Measurements from ENCODE around the gene FZR1.
"Not testable (repeated sequence)": the region's sequence is repeated elsewhere in the genome, so short reads cannot be mapped to it uniquely, and the experiment has no call there.

The FZR1 gene

GRCh38 chr19:3517638-3518037 lies 11.5 kb downstream of the FZR1 start:
- no peak for DNase-seq

- no peak for DNase-seq
Measured at GRCh38 chr19:3518255-3518654, 12.1 kb downstream of the FZR1 start.

- DNase-seq = no peak
Measured at GRCh38 chr19:3518659-3519058, 12.5 kb downstream of the FZR1 start.

DNA sequence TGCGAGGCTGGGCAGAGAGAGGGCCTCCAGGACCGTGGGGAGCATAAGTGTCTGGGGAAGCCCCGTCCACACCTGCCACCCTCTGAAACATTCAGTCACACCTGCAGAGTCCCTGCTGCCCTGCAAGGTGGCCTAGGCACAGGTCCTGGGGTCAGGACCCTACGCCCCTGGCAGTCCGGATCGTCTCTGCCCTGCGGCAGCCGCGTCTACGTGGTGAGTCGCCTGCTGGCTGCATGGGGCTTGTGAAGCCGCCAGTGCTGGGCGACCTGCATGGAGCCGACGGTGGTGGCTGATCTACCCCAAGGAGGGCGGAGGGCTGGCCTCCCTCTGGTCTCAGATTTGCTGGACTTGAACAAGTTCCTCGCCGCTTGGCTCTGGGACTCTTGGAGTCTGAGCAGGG lies 13.0 kb downstream of the FZR1 start:
- DNase-seq = no peak

DNA sequence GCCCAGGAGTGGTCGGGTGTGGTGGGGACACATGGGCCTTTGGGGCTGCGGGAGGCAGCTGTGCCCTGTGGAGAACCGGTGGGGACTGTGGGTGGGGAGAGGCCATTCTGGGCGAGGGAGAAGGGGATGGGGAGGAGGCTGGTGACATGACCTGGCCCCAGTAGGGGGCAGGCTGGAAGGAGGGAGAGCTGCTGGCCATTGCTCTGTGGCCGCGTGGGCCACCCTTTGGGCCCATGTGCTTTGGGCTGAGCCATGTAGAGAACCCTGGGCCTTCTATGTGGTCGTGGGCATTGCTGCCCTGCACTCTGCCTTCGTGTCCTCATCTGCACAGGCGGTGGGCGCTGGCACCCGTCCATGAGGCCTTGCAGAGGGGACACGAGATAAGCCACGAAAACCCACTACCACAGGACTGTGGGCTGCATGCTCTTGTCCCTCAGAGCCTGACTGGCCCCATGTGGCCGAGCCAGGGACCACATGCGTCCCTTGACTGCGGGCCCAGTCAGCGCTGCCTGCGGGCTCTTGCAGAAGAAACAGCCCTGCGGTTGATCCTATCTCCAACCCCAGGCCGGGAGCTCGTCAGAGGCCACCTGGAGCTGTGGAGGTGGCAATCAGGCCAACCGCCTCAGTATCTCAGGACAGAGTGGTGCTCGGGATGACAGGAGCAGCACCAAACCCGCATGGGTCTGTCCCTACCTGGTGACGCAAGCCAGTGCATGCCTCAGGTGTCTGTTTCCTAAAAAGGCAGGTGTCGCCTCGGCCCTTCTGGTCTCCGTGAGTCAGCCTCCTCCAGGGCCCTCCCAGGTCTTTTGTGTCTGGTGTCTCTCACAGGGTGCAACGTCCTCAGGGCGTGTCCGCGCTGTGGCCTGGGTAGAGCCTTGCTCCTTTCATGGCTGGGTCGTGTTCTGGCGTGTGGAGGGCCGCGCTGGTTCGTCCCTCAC lies 14.3 kb downstream of the FZR1 start:
- no peak for DNase-seq

DNA sequence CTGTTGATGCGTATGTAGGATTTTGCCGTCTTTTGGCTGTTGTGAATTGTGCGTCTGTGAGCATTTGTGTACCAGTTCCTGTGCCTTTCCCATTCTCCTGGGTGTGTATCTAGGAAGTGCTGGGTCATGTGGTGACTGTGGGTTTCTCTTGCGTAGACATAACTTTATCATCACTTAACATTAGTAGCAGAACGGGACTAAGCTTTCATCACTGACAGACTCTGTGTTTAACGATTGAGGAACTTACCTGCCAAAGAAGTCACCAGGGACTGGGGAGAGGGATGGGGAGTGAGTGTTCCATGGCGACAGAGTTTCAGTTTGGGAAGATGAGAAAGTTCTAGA lies 15.0 kb downstream of the FZR1 start:
- no peak for DNase-seq

DNA sequence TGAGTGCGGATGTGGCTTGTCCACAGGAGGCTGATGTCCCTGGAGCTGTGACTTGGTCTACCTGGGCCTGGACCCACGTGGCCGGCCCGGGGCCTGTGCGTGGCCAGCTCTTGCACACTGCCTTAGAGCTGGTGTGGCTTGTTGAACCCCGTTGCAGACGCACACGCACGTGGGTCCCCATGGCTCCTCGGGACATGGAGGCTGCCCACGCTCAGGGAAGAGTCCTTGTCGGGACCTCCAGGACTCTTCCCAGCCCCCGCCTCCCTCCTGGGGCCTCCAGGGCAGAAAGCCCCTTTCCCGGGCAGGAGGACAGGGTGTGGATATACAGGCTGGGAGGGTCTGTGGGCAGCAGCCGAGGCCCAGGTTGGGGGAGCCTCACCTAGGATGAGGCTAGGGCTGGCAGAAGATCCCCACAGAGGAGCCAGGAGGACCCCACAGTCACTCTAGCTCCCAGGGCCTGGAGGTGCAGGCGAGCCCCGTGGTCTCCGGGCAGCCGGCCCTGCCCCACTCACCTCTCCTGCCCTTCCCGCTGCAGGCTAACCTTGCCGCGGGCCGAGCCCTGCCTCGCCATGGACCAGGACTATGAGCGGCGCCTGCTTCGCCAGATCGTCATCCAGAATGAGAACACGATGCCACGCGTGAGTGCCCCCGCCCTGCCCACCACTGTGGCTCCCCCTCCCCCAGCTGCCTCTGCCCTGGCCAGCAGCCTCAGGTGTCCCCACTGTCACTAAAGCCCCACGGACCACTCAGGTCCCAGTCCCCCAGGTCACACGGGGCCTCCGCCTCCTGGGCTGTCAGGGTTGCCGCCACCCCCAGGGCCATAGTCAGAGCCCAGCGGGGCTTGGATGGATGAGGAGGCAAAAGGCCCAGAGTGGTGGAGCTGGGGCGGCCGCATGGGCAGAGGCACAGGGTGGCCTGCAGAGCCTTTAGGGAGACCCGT lies 16.6 kb downstream of the FZR1 start:
- no peak for DNase-seq

GRCh38 chr19:3523361-3524077 lies 17.4 kb downstream of the FZR1 start:
- DNase-seq = no peak

- no peak for DNase-seq
Measured at GRCh38 chr19:3524078-3524842, 18.1 kb downstream of the FZR1 start.

DNA sequence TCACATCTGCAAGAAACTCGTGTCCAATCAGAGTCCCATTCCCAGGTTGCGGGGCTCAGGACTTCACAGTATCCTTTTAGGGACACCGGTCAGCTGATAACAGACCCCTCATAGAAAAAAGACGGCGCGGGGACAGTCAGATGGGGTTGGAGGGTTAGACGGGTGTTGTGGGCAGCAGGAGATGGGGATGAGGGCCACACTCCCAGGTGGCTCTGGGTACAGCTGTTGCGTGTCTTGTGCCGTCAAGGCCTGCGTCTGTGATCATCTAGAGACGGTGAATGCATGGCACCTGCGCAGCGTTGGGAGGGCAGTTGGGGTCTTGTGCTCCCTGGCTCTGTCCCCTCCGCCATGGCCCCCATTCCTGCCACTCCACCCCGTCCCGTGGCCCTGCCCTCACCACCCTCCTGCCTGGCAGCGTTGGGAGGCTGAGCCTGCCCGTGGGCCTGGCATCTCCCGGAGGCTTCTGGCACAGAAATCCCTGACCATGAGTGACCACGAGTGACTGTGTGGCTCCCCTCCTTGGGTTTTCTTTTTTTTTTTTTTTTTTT lies 18.9 kb downstream of the FZR1 start:
- DNase-seq = no peak

DNA sequence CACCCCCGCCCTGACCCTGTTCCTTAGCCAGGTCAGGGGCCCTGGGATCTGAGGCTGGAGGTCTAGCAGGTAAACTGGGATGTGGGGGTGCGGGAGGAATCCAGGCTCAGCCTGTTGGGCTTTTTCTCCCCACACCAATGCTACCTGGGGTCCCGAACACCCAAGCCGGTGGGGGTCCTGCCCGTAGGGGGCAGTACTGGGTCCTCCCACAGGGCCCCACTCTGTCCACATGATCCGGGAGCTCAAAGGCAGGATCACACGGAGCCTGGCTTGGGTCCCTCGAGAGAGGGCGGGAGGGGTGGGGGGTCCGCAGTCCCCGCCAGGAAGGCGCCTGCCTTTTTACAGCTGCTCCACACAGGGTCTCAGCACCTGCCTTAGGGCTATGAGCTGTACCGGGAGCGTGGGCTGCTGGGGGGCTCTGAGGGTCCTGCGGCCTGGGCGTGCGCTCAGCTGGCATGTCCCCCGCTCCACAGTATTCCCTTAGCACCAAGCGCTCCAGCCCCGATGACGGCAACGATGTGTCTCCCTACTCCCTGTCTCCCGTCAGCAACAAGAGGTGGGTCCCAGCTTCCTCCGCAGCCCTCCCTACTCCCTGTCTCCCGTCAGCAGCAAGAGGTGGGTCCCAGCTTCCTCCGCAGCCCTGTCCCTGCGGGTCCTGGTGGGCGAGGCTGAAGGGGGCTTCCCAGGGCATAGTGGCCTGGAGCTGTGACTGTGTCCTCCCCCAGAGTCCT lies 20.6 kb downstream of the FZR1 start:
- DNase-seq = no peak

GRCh38 chr19:3527238-3527910 lies 21.3 kb downstream of the FZR1 start:
- no peak for DNase-seq

GRCh38 chr19:3528080-3528479 lies 22.0 kb downstream of the FZR1 start:
- DNase-seq = no peak

GRCh38 chr19:3528539-3529211 lies 22.6 kb downstream of the FZR1 start:
- DNase-seq = no peak

GRCh38 chr19:3529299-3529698 lies 23.2 kb downstream of the FZR1 start:
- DNase-seq = not testable (repeated sequence)

GRCh38 chr19:3530389-3530788 lies 24.3 kb downstream of the FZR1 start:
- DNase-seq = no peak

DNA sequence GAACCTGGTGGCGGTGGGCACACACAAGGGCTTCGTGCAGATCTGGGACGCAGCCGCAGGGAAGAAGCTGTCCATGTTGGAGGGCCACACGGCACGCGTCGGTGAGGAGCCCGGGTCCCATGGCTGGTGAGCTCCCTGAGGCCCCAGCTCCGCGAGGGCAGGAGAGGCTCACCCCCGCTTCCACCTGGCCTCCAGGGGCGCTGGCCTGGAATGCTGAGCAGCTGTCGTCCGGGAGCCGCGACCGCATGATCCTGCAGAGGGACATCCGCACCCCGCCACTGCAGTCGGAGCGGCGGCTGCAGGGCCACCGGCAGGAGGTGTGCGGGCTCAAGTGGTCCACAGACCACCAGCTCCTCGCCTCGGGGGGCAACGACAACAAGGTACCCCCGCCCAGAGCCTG lies 25.6 kb downstream of the FZR1 start:
- DNase-seq = no peak

DNA sequence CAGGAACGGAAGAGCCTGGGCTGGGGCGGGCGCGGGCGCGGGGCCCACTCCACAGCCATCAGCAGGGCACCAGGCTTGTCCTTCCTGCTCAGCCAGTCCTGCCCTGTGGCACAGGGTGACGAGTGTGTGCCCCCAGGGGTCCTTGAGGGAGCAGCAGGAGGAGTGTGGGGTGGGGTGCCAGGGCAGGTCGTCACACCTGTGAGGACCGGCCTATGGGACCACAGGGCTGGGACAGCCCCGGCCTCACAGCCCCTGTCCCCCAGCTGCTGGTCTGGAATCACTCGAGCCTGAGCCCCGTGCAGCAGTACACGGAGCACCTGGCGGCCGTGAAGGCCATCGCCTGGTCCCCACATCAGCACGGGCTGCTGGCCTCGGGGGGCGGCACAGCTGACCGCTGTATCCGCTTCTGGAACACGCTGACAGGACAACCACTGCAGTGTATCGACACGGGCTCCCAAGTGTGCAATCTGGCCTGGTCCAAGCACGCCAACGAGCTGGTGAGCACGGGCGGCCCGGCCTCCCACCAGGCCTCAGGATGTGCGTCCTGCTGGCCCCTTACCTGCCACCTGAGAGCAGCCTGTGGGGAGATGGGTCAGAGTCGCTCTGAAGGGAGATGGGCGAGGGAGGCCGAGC lies 26.2 kb downstream of the FZR1 start:
- no peak for DNase-seq

DNA sequence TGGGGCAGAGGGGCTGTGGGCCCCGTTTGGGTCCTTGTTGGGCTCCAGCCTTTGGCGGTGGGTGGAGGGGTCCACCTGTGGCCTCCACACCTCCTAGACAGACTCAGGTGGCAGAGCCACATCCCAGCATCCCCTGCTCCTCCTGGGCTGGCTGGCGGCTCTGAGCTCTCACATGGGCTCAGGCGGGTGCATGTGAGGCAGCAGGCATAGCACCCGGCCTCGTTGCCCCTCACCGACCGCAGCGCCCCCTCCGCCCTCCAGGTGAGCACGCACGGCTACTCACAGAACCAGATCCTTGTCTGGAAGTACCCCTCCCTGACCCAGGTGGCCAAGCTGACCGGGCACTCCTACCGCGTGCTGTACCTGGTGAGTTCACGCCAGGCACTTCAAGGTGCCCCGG lies 26.9 kb downstream of the FZR1 start:
- no peak for DNase-seq
